GM21737 (cell line): ENCODE results near the gene PRDM11.

Source experiments
- ATAC-seq: cut with Tn5 transposase; IDR thresholded peaks from one replicate; pipeline ENCODE4 v1.9.1; 2021; ENCODE audit warnings: mild to moderate bottlenecking, moderate library complexity; ENCODE audit not compliant: unreplicated experiment

The PRDM11 gene

DNA sequence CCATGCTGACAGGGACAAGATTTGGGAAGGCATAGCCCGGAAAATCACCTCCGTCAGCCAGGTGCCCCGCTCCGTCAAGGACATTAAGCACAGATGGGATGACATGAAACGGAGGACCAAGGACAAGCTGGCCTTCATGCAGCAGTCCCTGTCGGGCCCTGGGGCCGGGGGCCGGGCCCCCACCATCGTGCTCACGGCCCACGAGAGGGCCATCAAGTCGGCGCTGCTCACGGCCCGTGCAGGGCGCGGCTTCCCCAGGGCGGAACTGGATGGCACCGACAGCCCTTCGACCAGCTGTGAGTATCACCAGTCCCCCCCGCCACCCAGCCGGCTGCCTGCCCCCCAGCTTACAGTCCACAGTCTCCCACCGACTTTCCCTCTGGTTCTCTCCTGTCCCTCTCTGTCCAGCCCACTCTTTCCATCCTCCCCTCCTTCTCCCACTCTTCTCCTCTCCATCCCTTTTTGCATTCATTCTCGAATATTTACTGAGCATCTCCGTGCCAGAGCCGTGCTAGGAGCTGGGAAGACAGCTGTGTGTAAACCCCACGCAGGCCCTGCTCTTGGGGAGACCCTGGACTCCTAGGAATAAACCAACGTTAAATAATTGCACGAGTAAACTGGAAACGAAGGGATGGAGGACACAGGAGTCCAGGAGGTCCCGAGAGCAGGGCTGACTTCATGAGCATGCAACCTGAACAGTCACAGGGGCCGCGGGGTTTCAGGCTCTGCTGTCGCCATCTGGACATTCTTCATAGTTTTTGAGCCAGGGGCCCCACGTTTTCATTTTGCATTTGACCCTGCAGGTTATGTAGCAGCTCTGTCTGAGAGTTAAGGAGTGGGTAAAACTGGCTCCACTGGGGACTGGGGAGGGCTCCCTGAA, 62.8 kb downstream of the PRDM11 start:
- ATAC-seq: no peak

- no peak for ATAC-seq
Observed at GRCh38 chr11:45209891-45210699, 63.7 kb downstream of the PRDM11 start.

DNA sequence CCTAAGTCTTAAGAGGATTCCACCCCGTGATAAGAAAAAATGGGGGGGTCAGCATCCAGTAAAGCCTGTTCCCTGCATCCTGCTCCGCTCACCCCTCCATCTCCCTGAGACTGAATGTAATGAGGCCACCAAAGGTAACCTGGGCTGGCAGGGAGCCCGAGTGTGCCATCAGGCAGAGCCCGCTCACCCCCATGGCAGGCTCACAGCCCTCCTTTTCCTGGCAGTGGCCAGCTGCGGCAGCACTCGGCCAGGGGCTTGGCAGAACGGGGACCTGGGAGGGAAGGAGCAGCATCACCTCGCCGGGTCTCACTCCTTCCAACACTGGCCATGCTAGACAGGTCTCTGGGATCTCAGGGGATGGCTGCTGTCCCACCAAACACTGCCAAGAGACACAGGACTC, 64.4 kb downstream of the PRDM11 start:
- ATAC-seq: no peak

- no peak for ATAC-seq
Observed at GRCh38 chr11:45211732-45212131, 65.3 kb downstream of the PRDM11 start.

DNA sequence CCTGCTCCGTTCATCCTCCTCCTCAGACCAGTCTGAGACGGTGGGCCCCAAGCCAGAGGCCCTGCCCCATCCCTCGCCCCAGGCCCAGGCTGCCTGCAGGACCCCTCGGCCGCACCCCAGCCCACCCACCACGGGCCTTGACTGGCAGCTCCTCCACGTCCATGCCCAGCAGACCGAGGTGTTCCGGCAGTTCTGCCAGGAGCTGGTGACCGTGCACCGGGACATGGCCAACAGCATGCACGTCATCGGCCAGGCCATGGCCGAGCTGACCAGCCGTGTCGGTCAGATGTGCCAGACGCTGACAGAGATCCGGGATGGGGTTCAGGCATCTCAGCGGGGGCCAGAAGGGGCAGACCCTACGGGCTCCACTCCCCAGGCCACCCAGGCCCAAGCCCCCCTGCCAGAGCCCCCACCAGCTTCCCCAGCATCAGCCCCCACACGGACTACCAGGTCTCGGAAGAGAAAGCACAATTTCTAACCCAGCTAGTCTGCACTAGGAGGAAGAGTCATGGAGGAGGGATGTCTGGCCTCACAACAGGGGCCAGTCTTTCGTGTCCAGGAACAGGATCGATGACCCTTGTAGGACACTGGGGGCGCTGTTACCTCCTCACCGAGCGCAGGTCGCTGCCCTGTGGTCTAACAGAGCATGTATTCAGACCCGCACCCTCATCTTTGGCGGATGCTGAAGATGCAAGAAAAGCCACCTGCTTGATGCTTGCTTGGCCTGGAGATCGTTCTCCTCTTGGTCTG, 66.3 kb downstream of the PRDM11 start:
- no peak for ATAC-seq

DNA sequence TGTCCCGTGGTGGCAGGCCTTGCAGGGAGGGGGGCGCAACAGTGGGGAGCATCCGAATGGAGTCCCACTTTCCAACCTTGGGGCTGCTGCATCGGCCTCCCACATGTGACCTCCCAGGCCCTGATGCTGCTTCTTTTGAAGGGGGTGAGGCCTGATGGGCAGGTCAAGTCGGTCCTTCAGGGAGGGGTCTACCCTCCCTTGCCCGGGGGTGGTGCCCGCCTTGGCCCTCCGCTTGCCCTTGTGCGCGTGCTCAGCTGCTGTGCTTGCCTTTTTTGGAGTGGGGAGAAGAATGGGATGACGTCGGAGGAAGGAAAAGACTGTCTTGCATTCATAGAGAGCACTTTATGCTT, 66.9 kb downstream of the PRDM11 start:
- no peak for ATAC-seq

DNA sequence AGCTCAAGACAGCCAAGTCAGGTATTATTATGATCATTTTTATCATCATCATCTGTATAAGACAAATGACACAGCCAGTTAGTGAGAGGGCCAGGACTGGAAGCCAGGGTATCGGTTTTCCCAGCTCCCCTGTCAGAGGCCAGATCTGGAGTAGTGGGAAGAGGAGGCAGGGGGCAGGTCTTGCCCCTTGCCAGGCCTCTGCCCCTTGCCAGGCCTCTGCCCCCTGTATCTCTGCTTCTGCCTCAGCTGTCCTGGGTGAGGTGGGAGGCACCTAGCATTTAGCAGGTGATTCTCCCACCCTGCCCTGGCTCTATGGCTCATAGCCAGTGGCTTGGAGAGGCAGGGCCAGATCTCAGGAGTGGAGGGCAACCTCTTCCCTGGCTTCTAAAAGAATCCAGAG, 67.3 kb downstream of the PRDM11 start:
- no peak for ATAC-seq

- ATAC-seq: no peak
Observed at GRCh38 chr11:45215098-45215865, 68.8 kb downstream of the PRDM11 start.

DNA sequence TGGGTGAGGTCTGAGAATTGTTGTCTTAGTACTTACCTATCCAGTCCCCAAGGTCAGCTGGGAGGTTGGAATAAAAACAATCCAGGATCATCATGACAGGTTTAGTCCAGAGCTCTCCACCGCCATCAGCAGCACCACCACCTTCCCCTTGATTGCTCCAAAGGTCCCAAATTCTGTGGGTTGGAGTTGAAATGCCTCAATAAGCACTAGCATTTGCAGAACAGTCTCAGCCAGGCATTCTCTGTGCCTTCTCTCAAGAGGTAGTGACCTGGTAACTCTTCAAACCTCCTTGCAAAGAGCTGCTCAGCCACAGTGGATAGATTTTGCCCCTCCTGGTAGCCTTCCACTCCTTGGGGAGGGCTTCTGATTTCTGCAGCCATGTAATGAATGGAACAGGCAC, 69.6 kb downstream of the PRDM11 start:
- no peak for ATAC-seq

DNA sequence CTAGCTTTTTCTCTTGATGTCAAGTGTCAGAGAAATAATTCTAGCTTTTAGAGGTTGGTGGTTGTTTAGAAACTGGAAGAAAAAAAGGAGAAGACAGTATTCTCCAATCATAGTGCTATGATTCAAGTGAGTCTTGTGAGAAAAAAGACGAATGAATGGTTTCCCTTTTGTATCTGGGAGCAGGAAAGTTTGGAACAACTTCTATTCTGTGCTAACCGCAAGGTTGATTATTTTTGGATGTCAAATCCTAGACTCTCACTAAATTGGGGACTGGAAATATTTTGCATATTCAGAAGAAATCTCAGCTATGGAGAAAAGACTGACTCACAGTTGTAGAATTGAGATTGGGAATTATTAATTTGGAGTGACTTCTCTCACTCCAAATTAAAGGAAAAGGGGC, 70.5 kb downstream of the PRDM11 start:
- ATAC-seq: no peak

DNA sequence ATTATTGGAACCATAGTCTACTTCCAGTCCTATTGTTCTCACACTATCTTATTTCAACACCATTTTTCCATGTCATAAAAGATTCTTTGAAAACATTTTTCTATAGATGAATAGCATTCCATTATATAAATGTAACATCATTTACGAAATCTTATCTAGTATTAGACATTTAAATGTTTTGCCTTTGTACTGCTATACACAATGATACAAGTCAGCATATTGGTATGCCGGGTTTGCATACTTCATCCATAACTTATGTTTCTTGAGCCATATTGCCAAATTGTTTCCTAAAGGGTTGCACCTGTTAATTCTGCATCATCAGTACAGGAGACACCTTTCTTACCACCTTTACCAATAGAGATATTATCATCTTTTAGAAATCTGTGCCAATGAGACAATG, 71.6 kb downstream of the PRDM11 start:
- no peak for ATAC-seq

- no peak for ATAC-seq
Observed at GRCh38 chr11:45218705-45219104, 72.3 kb downstream of the PRDM11 start.

GRCh38 chr11:45219411-45219810, 73.0 kb downstream of the PRDM11 start:
- ATAC-seq: no peak

- no peak for ATAC-seq
Observed at GRCh38 chr11:45223496-45223895, 77.1 kb downstream of the PRDM11 start.

DNA sequence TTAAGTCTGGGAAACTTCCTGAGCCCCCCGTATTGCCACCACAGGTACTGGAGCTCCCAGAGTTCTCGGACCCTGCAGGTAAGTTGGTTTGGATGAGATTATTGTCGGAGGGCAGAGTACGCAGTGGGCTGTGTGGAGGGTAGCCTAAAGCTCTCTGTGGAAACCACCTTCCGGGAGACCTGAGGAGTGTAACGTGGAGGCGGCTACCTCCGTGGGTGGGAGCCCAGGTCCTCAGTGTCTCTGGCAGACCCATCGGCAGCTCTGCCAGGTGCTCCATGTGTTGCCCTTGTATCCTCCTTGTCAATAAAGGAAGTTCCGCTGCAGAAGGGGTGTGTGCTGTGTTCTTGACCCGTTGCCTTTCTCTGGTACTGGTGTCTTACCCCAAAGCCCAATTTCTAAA, 78.3 kb downstream of the PRDM11 start:
- no peak for ATAC-seq

DNA sequence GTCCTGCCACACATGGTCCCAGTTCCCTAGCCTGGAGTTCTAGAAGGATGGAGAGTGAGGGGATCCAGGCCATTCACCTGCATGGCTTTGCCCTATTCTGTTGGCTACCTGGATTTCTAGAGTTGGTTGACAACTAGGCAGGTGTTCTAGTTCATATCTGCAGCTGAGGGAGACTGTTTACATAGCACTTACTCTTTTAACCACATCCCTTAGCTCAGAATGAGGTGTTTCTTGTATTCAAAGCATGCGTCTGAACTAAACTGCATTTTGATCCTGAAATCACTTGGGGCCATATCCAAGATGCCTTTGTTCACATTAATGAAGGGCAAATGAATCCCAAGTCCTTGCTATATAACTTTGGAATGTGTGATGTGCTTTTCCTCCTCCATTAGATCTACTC, 78.8 kb downstream of the PRDM11 start:
- no peak for ATAC-seq

DNA sequence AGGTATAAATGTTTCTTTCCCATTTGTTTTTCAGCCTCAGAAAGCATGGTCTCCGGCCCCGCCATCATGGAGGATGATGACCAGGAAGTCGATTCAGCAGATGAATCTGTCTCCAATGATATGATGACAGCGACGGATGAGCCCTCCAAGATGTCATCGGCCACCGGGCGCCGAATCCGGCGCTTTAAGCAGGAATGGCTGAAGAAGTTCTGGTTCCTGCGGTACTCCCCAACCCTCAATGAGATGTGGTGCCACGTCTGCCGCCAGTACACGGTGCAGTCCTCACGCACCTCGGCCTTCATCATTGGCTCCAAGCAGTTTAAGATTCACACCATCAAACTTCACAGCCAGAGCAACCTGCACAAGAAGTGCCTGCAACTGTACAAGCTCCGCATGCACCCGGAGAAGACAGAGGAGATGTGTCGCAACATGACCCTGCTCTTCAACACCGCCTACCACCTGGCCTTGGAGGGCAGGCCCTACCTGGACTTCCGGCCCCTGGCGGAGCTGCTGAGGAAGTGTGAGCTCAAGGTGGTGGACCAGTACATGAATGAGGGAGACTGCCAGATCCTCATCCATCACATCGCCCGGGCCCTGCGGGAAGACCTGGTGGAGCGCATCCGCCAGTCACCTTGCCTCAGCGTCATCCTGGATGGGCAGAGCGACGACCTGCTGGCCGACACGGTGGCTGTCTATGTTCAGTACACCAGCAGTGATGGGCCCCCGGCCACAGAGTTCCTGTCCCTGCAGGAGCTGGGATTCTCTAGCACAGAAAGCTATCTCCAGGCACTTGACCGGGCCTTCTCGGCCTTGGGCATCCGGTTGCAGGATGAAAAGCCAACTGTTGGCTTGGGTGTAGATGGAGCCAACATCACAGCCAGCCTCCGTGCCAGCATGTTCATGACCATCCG, 79.8 kb downstream of the PRDM11 start:
- no peak for ATAC-seq

- ATAC-seq: no peak
Observed at GRCh38 chr11:45226901-45227300, 80.5 kb downstream of the PRDM11 start.

DNA sequence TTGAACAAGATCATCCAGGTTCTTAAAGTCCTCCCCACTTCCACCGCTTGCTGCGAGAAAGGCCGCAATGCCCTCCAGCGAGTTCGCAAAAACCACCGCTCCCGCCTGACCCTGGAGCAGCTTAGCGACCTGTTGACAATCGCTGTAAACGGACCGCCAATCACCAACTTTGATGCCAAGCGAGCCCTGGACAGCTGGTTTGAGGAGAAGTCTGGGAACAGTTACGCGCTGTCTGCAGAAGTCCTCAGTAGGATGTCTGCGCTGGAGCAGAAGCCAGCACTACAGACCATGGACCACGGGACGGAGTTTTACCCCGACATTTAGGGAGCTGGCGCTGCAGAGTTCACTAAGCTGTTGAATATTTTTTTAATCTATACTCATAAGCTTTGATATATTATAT, 81.4 kb downstream of the PRDM11 start:
- ATAC-seq: no peak
